WTC11 (cell line): Measurements from ENCODE around the gene HIVEP2. TPM values are rescaled to one million over a fixed set of nuclear protein-coding genes. Genes with fewer than 3 reads are reported as not detected.

ENCODE experiments used
- ATAC-seq: fragments of 200-7000 bp; cut with Tn5 transposase; 2 replicates; pipeline ENCODE4 v1.10.0; 2021; ENCODE audit warnings: mild to moderate bottlenecking, moderate library complexity
- CTCF ChIA-PET: fragments of 300-600 bp; sonication (Branson Sonifier 250); formaldehyde crosslinking; loops from one replicate; lab custom pipeline; 2021; ENCODE audit warnings: antibody characterized with exemption; lab: Charles Lee
- POLR2A ChIA-PET: fragments of 350-600 bp; sonication (Branson Sonifier 250); formaldehyde crosslinking; loops from one replicate; lab custom pipeline; 2021; ENCODE audit warnings: antibody characterized with exemption; lab: Charles Lee
- DNase-seq: peaks from one replicate; pipeline ENCODE4 v3.0.0; 2021; ENCODE audit warnings: low spot score
- H3K27ac Mint-ChIP-seq: 2 replicates; pipeline ENCODE4 v1.8.0; 2021; ENCODE audit warnings: mixed read lengths
- H3K27me3 Mint-ChIP-seq: 2 replicates; pipeline ENCODE4 v1.8.0; 2021; ENCODE audit warnings: low read depth, mild to moderate bottlenecking, moderate library complexity, mixed read lengths
- H3K36me3 Mint-ChIP-seq: 2 replicates; pipeline ENCODE4 v1.8.0; 2021; ENCODE audit warnings: mixed read lengths
- H3K4me1 Mint-ChIP-seq: 2 replicates; pipeline ENCODE4 v1.8.0; 2022; ENCODE audit warnings: mixed read lengths
- H3K4me3 Mint-ChIP-seq: 2 replicates; pipeline ENCODE4 v1.8.0; 2021; ENCODE audit warnings: mild to moderate bottlenecking, moderate library complexity, mixed read lengths
- H3K9me3 Mint-ChIP-seq: 2 replicates; pipeline ENCODE4 v1.8.0; 2021; ENCODE audit warnings: mixed read lengths
- ATF1 ChIP-seq: sonication (generic); formaldehyde crosslinking; IDR thresholded peaks from 2 replicates; pipeline ENCODE4 v1.8.1; 2023; ENCODE audit warnings: mild to moderate bottlenecking, moderate library complexity, missing genetic modification reagents
- CTCF ChIP-seq: fragments of 200-600 bp; IDR thresholded peaks from 2 replicates; pipeline ENCODE4 v1.8.0; 2022; ENCODE audit warnings: antibody characterized with exemption
- ELF4 ChIP-seq: sonication (generic); formaldehyde crosslinking; IDR thresholded peaks from 2 replicates; pipeline ENCODE4 v1.8.1; 2022; ENCODE audit warnings: low read depth, mild to moderate bottlenecking, moderate library complexity, missing genetic modification reagents
- HMGA2 ChIP-seq: fragments of 250-450 bp; sonication (Bioruptor Pico); IDR thresholded peaks from 2 replicates; pipeline ENCODE4 v1.4.0; 2021; ENCODE audit warnings: mild to moderate bottlenecking, moderate library complexity
- MLX ChIP-seq: sonication (generic); formaldehyde crosslinking; IDR thresholded peaks from 2 replicates; pipeline ENCODE4 v1.8.1; 2023; ENCODE audit warnings: mild to moderate bottlenecking, missing genetic modification reagents, moderate library complexity
- MYBL2 ChIP-seq: sonication (generic); formaldehyde crosslinking; IDR thresholded peaks from 2 replicates; pipeline ENCODE4 v1.8.1; 2023; ENCODE audit warnings: mild to moderate bottlenecking, moderate library complexity, missing genetic modification reagents
- NFE2L1 ChIP-seq: sonication (generic); formaldehyde crosslinking; IDR thresholded peaks from 2 replicates; pipeline ENCODE4 v1.8.1; 2023; ENCODE audit warnings: missing genetic modification reagents
- NR2C2 ChIP-seq: sonication (generic); formaldehyde crosslinking; IDR thresholded peaks from 2 replicates; pipeline ENCODE4 v1.8.0; 2022; ENCODE audit warnings: mild to moderate bottlenecking, missing genetic modification reagents
- OVOL2 ChIP-seq: fragments of 250-450 bp; sonication (Bioruptor Pico); IDR thresholded peaks from 2 replicates; pipeline ENCODE4 v1.9.0; 2021; ENCODE audit warnings: mild to moderate bottlenecking, borderline replicate concordance
- TCF7 ChIP-seq: sonication (generic); formaldehyde crosslinking; IDR thresholded peaks from 2 replicates; pipeline ENCODE4 v1.8.0; 2022; ENCODE audit warnings: mild to moderate bottlenecking, low read depth, missing genetic modification reagents, moderate library complexity
- TP53 ChIP-seq: sonication (generic); formaldehyde crosslinking; IDR thresholded peaks from 2 replicates; pipeline ENCODE4 v1.8.1; 2023; ENCODE audit warnings: mild to moderate bottlenecking, missing genetic modification reagents
- USF1 ChIP-seq: sonication (generic); formaldehyde crosslinking; IDR thresholded peaks from 2 replicates; pipeline ENCODE4 v1.8.0; 2022; ENCODE audit warnings: mild to moderate bottlenecking, missing genetic modification reagents
- ZNF138 ChIP-seq: sonication (generic); formaldehyde crosslinking; conservative IDR thresholded peaks from 2 replicates; pipeline ENCODE4 v1.8.1; 2022; ENCODE audit warnings: mild to moderate bottlenecking, moderate library complexity, missing genetic modification reagents
- ZNF219 ChIP-seq: sonication (generic); formaldehyde crosslinking; IDR thresholded peaks from 2 replicates; pipeline ENCODE4 v1.8.0; 2023; ENCODE audit warnings: missing genetic modification reagents, mild to moderate bottlenecking, borderline replicate concordance
- ZNF317 ChIP-seq: sonication (generic); formaldehyde crosslinking; IDR thresholded peaks from 2 replicates; pipeline ENCODE4 v1.8.1; 2023; ENCODE audit warnings: low read depth, mild to moderate bottlenecking, moderate library complexity, missing genetic modification reagents, borderline replicate concordance
- total RNA-seq: library from RNA; stranded (reverse); gene quantifications from 3 replicates; pipeline ENCODE4 v1.2.3, GENCODE V29; 2021
- TF ChIP-seq, protein P1 (sequence below): sonication (generic); formaldehyde crosslinking; IDR thresholded peaks from 2 replicates; pipeline ENCODE4 v1.8.1; 2022; ENCODE audit warnings: missing genetic modification reagents, borderline replicate concordance
- TF ChIP-seq, protein P2 (sequence below): sonication (generic); formaldehyde crosslinking; conservative IDR thresholded peaks from 2 replicates; pipeline ENCODE4 v1.8.1; 2022; ENCODE audit warnings: mild to moderate bottlenecking, missing genetic modification reagents
- TF ChIP-seq, protein P3 (sequence below): sonication (generic); formaldehyde crosslinking; conservative IDR thresholded peaks from 2 replicates; pipeline ENCODE4 v1.8.1; 2023; ENCODE audit warnings: mild to moderate bottlenecking, low read depth, missing genetic modification reagents, moderate library complexity

The HIVEP2 gene
- total RNA-seq, 1 experiment from 2014 or later = 11.5 TPM

GRCh38 chr6:142829556-142829955, 115.4 kb downstream of the HIVEP2 start:
- CTCF ChIA-PET = interaction anchor here (1.4 kb wide), 1 partner anchor 355 kb away, joined by 3 read pairs; no protein-coding TSS in a partner anchor
- ATAC-seq (no peak), DNase-seq (no peak)
- Mint-ChIP-seq H3K27me3 (no peaks in the 10 kb centered on the region), H3K36me3 (no peaks in the 10 kb centered on the region), H3K9me3 (no peaks in the 10 kb centered on the region), H3K27ac (no peak overlapping the region), H3K4me3 (no peak overlapping the region), H3K4me1 (peaks cover 2% of the 10 kb centered on the region)
- TF ChIP-seq ZNF138 (CRISPR knock-in tag) (no peak), NR2C2 (no peak), MLX (no peak), CTCF (no peak), TP53 (CRISPR knock-in tag) (no peak), NFE2L1 (CRISPR knock-in tag) (no peak), OVOL2 (CRISPR knock-in tag) (no peak), ATF1 (CRISPR knock-in tag) (no peak), MYBL2 (CRISPR knock-in tag) (no peak)
- TF ChIP-seq, protein P1, sequence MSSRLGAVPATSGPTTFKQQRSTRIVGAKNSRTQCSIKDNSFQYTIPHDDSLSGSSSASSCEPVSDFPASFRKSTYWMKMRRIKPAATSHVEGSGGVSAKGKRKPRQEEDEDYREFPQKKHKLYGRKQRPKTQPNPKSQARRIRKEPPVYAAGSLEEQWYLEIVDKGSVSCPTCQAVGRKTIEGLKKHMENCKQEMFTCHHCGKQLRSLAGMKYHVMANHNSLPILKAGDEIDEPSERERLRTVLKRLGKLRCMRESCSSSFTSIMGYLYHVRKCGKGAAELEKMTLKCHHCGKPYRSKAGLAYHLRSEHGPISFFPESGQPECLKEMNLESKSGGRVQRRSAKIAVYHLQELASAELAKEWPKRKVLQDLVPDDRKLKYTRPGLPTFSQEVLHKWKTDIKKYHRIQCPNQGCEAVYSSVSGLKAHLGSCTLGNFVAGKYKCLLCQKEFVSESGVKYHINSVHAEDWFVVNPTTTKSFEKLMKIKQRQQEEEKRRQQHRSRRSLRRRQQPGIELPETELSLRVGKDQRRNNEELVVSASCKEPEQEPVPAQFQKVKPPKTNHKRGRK (CRISPR knock-in tag) = no peak
- POLR2A ChIA-PET = no interaction called here

- no peaks in the 10 kb centered on the region for H3K9me3 Mint-ChIP-seq
- TF ChIP-seq, protein P2, sequence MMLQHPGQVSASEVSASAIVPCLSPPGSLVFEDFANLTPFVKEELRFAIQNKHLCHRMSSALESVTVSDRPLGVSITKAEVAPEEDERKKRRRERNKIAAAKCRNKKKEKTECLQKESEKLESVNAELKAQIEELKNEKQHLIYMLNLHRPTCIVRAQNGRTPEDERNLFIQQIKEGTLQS (CRISPR knock-in tag) = no peak
- TF ChIP-seq HMGA2 (CRISPR knock-in tag) (no peak), USF1 (CRISPR knock-in tag) (no peak), TCF7 (no peak), ZNF317 (CRISPR knock-in tag) (no peak), ELF4 (no peak), ZNF219 (CRISPR knock-in tag) (no peak), MYBL2 (CRISPR knock-in tag) (no peak), CTCF (no peak)
- TF ChIP-seq, protein P3, sequence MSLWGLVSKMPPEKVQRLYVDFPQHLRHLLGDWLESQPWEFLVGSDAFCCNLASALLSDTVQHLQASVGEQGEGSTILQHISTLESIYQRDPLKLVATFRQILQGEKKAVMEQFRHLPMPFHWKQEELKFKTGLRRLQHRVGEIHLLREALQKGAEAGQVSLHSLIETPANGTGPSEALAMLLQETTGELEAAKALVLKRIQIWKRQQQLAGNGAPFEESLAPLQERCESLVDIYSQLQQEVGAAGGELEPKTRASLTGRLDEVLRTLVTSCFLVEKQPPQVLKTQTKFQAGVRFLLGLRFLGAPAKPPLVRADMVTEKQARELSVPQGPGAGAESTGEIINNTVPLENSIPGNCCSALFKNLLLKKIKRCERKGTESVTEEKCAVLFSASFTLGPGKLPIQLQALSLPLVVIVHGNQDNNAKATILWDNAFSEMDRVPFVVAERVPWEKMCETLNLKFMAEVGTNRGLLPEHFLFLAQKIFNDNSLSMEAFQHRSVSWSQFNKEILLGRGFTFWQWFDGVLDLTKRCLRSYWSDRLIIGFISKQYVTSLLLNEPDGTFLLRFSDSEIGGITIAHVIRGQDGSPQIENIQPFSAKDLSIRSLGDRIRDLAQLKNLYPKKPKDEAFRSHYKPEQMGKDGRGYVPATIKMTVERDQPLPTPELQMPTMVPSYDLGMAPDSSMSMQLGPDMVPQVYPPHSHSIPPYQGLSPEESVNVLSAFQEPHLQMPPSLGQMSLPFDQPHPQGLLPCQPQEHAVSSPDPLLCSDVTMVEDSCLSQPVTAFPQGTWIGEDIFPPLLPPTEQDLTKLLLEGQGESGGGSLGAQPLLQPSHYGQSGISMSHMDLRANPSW (CRISPR knock-in tag) = no peak
- CTCF ChIA-PET = interaction anchor here (1.1 kb wide), 1 partner anchor 8 kb away, joined by 3 read pairs; no protein-coding TSS in a partner anchor
- H3K27ac Mint-ChIP-seq = no peak overlapping the region
- H3K4me3 Mint-ChIP-seq = no peak overlapping the region
- DNase-seq (no peak), ATAC-seq (no peak)
- H3K36me3 Mint-ChIP-seq = no peaks in the 10 kb centered on the region
- no peaks in the 10 kb centered on the region for H3K27me3 Mint-ChIP-seq
- H3K4me1 Mint-ChIP-seq = peaks cover 10% of the 10 kb centered on the region
- POLR2A ChIA-PET = no interaction called here
Observed at GRCh38 chr6:142827991-142828390, 117.0 kb downstream of the HIVEP2 start.
